Eye (tissue), 1 donor: ENCODE measurements around the gene MYO1B.

Experiments
- DNase-seq: peaks from one replicate; pipeline ENCODE4 v3.0.0-alpha.2; 2015

The MYO1B gene

DNA sequence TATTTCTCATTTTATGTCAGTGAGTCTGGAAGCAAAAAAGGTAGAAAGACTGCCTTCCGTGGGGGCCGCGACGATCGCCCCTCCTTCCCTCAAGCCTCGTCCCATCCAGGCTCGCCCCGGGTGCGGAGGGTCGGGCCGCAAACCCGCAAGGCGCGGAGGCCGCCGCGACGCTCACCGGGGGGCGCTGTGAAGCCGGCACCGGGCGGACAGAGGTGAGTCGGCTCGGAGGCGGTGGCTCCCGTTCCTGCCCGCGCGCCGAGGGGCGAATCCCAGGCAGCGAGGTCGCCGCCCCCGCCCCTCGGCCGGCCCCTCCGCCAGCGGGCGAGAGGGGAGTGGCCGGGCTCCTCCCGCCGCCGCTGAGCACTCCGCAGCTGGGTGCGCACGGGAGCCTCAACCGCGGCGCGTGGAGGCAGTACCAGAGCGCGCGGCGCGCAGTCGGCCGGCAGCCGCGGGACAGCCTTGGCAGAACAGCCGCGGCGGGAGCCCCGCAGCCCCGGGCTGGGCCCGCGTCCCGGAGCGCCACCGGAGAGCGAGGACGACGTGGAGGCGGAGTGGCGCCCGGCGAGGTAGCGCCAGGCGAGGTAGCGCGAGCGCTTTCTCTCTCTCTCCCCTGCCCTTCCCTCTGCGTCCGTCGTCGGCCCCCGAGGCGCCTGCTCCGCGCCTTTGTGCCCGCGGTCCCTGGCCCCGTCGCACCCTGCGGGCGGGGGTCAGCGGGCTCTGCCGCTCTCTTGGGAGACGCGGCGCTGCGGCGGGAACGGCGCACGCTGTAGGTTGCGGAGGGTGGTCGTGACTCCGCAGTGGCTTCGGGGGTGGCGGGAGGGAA, at the start of gene MYO1B:
MYO1B (plus strand) TSS at position 359 of the 823 bp plus-strand sequence. CDS start 31,492 bp downstream, outside the sequence.
- peak; percentile 91 for DNase-seq

DNA sequence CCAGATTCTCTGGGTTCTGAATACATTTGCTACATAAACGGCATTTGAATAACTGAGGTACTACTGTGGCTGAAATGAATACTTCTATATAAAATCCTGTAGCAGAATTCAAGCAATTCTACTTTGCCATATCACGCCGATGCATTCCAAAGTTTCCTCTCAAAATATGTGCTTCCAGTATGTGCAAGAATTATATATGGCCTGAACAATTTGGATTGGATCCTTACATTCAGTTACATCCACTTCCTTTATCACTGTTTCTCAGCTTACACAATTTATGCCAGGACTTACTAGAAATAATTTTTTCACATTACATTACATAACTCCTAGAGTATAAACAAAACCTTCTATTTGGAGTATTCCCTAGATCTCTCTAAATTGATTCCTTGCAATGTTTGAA, 48.1 kb upstream of the MYO1B start:
- no peak for DNase-seq

DNA sequence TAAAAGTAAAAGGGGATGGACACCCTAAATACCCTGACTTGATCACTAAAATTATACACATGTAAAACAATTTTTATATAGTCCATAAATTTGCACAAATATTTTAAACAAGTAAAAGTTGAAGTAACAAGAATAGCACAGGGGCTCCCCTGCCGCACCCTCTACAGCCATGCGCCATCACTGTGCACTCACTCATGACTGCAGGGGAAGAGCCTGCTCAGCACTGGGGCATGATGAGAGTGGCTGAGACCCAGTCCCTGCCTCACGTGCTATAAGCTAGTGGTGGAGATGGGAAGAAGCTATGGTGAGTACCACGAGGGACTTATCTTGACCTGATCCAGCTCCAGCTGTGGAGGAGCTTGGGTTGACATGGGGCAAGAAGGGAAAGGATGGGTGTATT, 46.9 kb upstream of the MYO1B start:
- DNase-seq = no peak

DNA sequence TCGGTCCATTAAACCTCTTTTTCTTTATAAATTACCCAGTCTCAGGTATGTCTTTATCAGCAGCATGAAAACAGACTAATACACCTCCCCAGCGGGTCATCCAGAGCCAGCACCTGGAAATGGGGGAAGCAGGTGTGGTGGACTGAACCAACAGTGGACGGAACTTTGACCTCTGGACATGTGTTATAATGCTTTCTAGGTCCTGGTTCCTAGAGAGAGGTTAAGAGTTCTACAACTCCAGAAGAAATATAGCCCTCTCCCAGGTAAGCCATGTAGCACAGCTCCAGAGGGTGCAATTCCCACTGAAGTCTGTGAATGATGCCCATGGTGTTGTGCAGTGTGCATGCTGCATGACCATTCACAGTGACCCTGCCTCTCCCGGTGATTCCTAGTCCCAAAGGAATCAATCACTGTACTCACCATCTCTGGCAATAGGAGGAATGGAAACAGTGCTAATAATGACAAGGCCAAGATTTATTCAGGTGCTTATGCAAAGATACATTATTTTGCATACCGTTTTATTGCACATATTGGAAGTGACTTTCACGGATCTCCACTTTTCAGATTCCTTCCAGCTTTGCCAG, 45.2 kb upstream of the MYO1B start:
- no peak for DNase-seq

DNA sequence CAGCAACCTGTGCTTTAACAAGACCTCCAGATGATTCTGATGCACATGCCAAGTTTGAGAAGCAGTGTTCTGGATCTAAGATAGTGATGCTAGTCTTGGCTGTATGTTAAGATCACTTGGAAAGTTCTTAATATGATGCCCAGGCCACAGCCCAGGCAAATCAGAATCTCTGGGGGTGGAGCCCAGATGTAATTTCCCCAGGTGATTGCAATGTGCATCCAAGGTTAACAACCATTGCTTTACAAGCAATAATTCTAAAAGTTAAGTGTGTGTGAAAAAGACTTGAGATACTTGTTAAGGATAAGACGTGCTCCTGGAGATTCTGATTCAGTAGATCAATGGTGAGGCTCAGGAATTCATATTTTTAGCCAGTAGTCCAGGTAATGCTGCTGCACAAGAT, 44.3 kb upstream of the MYO1B start:
- DNase-seq = no peak

DNA sequence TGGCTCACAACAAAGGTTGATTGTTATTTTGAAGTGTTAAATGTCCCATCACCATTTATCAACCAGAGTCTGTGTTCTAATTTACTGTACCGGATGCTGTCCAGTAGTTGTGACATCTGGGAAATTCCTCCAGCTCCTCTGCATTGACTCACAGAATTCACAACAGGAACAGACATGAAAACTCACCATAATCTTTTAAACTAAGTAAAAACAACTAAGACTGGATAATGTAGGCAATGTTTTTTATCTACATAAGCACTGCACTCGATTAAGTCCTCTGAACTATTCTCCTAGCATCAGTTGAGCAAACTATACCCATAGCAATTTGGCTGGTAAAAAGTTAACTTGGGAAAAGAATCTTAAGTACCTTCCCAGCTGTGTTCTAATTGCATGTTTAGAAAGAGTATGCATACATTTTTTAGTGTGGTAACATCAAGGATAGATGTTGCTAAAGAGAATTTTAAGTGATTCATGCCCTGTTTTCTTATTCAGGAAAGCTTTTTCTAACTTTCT, 42.9 kb upstream of the MYO1B start:
- no peak for DNase-seq

DNA sequence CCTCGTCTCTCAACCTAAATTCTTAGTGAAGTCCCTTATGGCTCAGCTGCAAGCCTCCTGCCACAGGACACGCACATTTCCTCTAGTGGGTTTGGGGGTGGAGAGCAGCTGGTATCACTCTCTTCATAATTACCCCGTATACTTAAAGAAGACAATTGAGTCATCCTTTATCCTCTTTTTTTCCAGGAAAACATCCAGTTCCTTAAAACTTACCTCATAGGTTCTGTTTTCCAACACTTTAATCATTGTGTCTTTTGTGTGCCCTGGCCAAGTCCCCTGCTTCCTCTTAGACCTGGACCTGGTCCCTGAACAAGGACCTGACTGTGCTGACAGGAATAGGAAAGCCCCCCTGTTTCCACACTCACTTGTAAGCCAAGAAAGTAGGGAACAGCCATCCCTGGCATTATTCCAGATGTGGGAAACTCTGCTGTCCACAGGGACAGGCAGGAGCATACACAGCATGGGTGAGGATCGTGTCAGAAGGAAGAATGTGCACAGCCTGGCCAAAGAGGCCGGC, 42.3 kb upstream of the MYO1B start:
- DNase-seq = no peak

DNA sequence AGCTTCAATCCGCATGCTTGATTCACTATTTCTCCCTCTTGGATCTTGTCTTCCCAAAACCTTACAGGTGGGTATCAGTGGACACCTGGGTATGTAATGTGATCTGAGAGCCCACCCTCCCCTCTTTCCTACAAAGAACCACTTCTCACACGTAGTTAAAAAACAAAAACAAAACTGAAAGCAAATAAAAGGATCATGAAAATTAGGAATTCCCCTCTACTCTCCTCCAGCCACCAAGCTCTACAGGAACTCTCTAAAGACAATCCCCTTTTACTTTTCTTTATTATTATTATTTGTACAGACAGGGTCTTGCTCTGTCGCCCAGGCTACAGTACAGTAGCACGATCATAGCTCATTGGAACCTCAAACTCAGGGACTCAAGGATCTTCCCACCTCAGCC, 40.8 kb upstream of the MYO1B start:
- no peak for DNase-seq

DNA sequence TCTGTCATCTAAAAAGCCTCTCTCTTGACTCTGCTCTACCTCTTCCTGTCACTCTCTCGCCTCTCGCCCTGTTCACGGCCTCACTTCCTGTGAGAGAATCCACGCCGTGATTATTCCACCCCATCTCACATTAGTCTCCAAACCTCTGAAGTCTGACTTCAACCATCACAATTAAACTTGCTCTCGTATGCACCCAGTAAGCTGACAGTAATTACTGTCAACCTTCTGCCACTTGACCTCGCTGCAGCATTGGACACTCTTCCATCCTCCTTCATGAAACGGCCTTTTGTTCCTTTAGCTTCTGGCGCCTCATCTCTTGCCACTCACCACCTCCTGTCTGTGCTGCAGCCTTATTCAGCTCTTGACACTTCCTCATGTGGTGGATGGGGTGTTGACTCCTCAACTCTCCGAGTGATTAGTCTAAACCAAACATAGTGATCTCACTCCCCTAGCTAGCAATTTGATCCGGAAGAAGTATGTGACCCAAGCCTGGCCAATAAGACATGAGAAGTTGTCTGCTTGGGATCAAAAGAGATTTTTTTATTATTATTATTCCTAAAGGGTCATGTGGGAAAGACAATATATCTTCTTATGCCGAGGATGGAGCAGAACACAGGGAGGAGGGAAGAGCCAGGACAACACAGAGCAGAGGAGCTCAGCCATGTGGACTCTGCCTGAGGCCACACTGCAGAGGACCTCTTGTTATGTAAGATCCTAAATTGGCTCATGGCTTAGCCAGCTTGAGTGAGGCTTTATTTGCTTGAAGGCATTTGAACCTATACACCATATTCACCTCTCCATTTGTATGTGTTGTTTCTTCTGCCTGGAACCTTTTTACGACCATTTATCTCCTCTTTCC, 38.4 kb upstream of the MYO1B start:
- no peak for DNase-seq

DNA sequence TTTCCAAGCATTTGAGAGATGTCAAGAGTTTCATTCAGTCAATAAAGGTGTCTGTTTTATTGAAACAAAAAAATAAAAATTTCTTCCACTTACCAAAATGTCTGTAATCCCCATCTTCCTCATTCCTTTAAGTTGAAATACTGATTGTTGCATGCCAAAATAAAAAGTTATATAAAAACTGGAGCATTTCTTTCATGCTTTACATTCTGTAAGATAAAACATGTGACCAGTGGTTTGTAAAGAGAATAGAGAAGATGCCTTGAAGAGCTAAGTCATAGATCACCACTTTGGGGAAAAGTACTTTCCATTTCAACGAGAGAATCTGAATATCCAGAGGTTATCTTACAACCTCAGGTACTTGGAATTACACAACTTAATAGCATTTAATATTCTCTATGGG, 35.9 kb upstream of the MYO1B start:
- DNase-seq = no peak

DNA sequence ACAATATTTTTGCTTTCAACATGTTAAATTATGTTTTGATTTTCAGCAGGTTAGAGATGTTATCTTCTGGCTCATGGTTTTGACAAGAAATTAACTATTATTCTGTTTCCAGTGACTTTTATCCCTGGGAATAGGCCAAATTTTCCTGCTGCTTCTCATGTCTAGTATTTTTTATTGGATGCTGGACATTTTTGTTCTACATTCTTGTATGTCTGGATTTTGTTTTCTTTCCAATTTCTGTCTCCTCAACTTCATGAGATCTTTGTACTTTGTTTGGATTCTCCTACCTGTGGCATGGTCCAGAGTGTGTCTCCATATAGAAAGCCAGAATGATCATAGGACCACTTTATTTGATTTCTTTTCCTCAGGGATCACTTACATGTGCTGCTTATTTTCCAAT, 33.1 kb upstream of the MYO1B start:
- DNase-seq = no peak

DNA sequence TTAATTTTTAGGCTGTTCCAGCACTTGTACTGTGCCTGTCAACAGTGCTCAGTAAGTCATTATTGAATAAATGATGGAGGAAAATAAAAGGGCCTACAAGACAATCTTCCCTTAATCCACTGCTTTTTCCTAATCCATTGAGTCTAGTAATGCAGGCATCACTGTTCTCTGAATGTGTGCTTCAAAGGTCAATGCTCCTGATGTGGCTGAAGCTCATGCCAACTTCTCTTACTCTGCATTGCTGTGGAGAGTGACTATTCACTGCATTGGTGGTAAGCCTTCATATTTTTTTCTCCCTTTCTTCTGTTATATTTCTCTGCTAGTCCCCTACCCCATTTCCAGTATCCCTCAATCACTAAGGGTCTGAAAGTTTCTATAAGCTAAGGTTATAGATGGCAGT, 31.9 kb upstream of the MYO1B start:
- DNase-seq = no peak

DNA sequence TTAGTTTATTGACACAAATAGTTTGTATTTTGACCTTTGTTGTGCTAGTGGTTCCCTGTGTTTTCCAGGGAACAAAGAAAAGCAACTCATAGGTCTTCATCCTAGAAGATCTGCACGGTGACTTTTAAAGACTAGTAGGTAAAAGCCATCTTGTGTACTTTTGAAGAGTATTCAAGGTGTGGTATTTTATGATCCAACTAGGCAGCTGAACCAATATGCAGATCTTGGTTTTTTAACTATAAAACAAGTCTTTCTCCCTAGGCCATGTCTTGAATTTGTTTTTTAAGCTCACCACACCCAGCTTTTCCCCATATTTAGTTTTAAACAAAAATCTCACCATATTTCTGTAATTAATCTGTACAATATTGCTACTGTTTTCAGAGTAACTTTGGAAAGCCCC, 30.0 kb upstream of the MYO1B start:
- no peak for DNase-seq

DNA sequence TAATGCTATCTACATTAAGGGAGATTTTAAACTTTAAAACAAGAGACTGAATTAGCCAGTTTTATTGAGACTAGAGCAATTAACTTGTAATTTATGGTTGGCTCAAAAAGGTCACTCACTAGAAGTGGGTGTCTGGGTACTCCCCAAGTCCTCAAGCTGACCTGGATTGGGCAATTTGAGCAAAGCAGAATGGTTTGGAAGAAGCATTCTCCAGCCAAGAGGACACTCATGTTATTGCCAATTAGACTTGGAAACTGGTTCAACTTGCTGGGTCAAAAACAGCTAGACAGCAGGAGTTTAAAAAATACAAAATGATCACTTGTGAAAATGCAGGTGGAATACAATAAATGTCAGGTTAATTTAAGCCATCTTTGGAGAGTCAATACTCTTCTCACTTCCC, 29.5 kb upstream of the MYO1B start:
- no peak for DNase-seq

DNA sequence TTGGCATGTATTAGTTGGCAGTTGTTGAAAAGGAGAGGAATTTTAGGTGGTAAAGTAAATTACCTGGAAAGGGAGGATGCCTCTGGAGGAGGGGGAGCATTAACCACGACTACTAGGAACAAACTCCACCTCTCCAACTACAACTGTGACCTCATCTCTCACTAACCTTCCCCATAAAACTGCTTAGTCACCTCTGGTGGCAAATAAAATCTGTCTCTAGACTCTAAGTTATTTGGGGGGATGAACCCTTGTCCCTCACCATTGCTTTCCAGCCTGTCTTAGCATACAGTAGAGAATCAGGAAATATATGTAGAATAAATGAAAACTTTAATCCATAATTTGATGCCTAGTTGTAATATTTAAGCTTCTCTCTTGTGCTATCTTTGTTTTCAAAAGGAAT, 27.6 kb upstream of the MYO1B start:
- DNase-seq = no peak

DNA sequence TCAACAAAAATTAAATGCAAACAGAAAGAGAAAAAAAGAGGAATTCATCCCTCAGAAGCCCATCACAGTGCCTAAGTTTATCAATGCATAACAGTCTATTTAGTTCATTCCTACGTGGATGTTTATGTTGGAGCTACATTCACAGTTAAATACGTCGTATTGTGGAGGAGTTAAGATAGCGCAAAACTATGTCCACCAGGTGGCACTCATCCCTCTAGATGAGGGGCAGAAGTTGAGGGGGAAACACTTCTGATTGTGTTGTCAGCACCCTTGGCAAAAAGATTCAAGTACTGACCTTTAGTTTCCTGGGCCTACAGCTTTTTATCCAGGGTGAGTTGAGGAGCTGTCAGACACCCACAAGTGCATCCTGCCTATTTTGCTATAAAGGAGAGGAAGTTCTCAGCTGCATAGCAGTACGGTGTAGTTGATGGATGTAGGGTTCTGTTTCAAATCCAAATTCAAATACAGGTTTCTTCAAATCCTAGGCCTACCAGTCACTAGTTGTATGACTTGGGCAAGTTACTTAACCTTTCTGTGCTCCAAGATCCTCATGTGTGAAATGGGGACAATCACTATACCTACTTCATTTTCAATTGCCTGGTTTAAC, 26.8 kb upstream of the MYO1B start:
- DNase-seq = peak; percentile 93

DNA sequence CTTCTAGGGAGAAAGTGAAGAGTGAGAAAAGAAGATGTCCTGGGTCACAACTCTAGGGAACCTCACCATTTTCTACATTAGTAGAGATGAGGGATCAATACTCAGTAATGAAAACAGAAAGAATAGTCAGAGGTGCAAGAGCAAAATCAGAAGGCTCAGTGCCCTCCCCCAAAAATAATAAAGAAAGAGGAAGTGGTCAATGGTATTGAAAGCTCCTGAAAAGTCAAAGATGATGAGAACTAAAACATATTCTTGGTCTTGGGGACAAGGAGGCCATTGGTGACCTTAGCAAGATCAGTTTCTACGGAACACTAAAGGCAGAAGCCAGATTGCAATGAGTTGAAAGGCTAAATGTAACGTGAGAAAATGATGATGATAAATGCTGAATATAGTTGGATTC, 24.5 kb upstream of the MYO1B start:
- no peak for DNase-seq

DNA sequence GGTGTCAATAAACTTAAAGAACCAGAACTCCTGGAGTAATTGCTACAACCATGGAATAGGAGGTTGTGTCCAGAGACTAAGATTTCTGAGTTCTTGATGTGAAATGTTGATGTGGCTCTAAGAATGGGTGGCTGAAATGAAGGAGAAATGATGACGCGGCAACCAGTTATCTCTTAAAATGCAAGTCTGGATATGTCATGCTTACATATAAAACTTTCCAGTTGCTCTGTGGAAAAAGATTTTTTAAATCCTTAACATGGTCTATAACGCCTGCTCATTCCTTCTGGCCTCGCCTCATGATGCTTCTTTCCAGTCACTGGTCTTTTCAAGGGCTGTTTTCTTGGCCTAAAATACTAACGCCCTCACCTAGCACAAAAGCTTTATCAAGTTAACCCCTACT, 23.5 kb upstream of the MYO1B start:
- DNase-seq = no peak

DNA sequence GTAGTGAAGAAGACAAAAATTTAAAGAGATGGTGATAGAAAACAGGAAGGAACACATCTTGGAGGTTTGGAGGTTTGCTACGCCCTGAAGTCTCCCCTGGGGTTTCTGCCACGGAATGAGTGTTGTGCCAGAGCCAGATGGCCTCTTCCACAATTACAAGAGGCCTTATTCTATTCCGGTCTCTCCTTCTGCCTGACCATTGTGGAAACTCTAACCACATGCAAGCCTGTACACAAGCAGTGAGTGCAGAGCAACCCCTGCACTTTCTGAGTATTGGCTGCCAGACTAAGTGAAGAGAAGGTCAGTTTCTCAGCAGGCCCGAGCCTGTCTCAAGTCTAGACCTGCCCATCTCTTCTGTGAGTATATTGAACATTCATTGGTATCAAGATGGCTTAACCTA, 22.7 kb upstream of the MYO1B start:
- DNase-seq = no peak

DNA sequence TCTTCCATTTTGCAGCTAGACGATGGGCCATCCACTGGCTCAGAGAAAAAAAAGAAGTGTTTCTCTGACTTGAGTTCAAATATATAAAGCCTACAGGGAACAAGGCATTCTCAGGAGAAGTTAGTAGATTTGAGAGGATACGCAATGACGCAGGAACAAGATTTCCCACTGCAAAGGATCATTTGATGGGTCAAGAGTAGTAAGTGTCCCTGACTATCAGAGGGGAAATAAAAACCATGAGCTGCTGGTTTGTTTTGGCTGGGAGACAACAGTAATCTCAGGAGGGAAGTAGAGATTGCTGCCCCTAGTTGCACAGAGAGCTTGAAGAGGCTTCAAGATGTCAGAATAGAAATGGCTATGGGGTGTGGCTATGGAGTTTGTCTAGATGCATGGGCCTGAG, 22.3 kb upstream of the MYO1B start:
- DNase-seq = no peak

DNA sequence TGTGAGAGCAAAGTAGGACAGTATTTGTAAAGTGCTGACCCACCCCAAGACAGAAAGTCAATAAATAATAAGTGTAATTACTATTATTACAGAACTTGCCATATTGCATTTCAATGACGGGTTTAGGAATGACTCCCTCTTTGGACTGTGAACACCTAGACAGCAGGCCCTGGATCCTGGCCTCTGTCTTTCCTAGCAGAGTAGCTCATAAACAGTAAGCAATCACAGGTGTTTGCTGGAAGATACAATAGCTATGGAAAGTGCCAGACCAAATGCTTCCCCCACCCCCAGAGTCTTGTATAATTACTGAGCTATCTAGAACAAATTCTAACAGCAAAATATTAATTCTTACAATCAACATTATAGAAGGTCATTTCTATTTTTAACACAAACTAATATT, 20.1 kb upstream of the MYO1B start:
- DNase-seq = no peak

DNA sequence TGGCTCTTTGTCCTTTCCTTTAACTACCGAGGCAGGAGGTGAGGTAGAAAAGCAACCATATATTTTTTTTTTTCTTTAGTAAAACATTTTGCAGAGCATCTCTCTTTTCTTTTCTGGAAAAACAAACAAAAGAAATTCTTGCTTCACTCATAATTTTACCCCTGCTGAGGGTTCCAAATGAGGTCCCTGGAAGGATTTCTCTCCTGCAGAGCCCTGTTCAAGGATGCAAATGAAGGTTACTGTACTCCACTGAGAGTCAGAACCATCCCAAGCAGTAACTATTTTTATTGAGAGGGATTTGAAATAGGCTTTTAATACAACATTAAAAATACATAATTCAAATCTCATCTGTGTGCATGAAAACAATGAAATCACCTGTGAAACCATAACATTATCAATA, 19.5 kb upstream of the MYO1B start:
- no peak for DNase-seq

DNA sequence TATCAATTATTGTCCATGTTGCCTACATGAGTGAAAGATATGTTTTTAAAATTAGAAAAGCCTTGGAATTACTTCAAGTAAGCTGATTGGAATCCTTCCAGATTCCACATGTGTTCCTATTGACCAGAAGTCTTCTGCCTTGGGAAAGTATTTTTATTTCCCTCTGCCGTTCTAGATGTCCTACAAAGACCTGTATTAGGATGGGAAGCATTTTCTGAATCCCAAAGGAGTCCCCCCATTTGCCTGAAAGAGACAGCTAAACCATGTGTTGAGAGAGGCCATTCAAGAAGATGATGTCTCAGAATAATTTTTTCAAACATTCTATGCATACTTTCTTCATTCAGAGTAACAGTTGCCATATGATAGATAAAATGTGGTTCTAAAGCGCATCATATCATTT, 19.0 kb upstream of the MYO1B start:
- DNase-seq = no peak
